Measurements from ENCODE around the gene KPTN.

GRCh38 chr19:47497821-47498520, 14.0 kb upstream of the KPTN start:
- TF ChIP-seq SP1 (IDR thresholded peaks at IDR 0.05; ENCODE audit: low read depth) (no peak), EZH2 (IDR thresholded peaks at IDR 0.05) (no peak), POLR2A (IDR thresholded peaks at IDR 0.05; ENCODE audit: borderline replicate concordance, extremely low read depth, insufficient read depth, insufficient read length) (no peak), RAD21 (IDR thresholded peaks at IDR 0.05; ENCODE audit: low read depth) (no peak), TCF7L2 (IDR thresholded peaks at IDR 0.05; ENCODE audit: borderline replicate concordance, extremely low read depth, insufficient read depth, insufficient read length) (no peak), REST (IDR thresholded peaks at IDR 0.05; ENCODE audit: low read depth) (no peak)
- TF ChIP-seq, protein P1, sequence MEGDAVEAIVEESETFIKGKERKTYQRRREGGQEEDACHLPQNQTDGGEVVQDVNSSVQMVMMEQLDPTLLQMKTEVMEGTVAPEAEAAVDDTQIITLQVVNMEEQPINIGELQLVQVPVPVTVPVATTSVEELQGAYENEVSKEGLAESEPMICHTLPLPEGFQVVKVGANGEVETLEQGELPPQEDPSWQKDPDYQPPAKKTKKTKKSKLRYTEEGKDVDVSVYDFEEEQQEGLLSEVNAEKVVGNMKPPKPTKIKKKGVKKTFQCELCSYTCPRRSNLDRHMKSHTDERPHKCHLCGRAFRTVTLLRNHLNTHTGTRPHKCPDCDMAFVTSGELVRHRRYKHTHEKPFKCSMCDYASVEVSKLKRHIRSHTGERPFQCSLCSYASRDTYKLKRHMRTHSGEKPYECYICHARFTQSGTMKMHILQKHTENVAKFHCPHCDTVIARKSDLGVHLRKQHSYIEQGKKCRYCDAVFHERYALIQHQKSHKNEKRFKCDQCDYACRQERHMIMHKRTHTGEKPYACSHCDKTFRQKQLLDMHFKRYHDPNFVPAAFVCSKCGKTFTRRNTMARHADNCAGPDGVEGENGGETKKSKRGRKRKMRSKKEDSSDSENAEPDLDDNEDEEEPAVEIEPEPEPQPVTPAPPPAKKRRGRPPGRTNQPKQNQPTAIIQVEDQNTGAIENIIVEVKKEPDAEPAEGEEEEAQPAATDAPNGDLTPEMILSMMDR (IDR thresholded peaks at IDR 0.05 in 2 of 3, conservative IDR thresholded peaks at IDR 0.05 in 1 of 3; ENCODE audit: borderline replicate concordance in 1 of 3, insufficient read depth in 1 of 3, low read depth in 2 of 3, low read length in 2 of 3): no peak

Data from HCT116 (cell line).